Sigmoid colon (tissue), 7 donors: ENCODE results near the gene ADAMTS14. TPM values are rescaled to one million over a fixed set of nuclear protein-coding genes. Genes with fewer than 3 reads are reported as not detected.

Source experiments
- DNase-seq: peaks from one replicate; pipeline ENCODE4 v3.0.0-alpha.2; 2019
- H3K27ac ChIP-seq, 4 donors: fragments of 200-600 bp; sonication (generic); one replicate each; pipeline ENCODE4 v1.5.1; 2016 to 2019; ENCODE audit warnings: mild to moderate bottlenecking in 1 of 4
- H3K27me3 ChIP-seq, 3 donors: fragments of 200-600 bp; sonication (generic); one replicate each; pipeline ENCODE4 v1.5.1; 2019; ENCODE audit warnings: mild to moderate bottlenecking in 1 of 3
- H3K36me3 ChIP-seq, 4 donors: fragments of 200-600 bp; sonication (generic); one replicate each; pipeline ENCODE4 v1.5.1; 2016 to 2019
- H3K4me1 ChIP-seq, 4 donors: fragments of 200-600 bp; sonication (generic); one replicate each; pipeline ENCODE4 v1.5.1; 2017 to 2019
- H3K4me3 ChIP-seq, 4 donors: fragments of 200-600 bp; sonication (generic); one replicate each; pipeline ENCODE4 v1.5.1; 2017 to 2019; ENCODE audit warnings: mild to moderate bottlenecking in 2 of 4, moderate library complexity in 1 of 4
- H3K9me3 ChIP-seq, 4 donors: fragments of 200-600 bp in 3 of 4; sonication (generic) in 3 of 4; one replicate each; pipeline versions ENCODE4 v1.5.1 to v1.6.1; 2013 to 2019
- CTCF ChIP-seq, 4 experiments: fragments of 450-650 bp in 3 of 4; fragments of 200-600 bp in 1 of 4; IDR thresholded peaks; one replicate each; pipeline ENCODE4 v1.5.1; 2016 to 2019; ENCODE audit warnings: antibody characterized with exemption in 4 of 4, mild to moderate bottlenecking in 3 of 4, moderate library complexity in 2 of 4
- EP300 ChIP-seq, 4 donors: sonication (generic); formaldehyde crosslinking; IDR thresholded peaks; one replicate each; pipeline ENCODE4 v1.6.1; 2017; ENCODE audit warnings: antibody characterized with exemption in 4 of 4
- POLR2A ChIP-seq, 2 donors: fragments of 450-650 bp; IDR thresholded peaks; one replicate each; pipeline ENCODE4 v1.6.1; 2016; ENCODE audit warnings: antibody characterized with exemption in 2 of 2, mild to moderate bottlenecking in 2 of 2, moderate library complexity in 2 of 2
- POLR2AphosphoS5 ChIP-seq, 4 donors: sonication (generic); formaldehyde crosslinking; IDR thresholded peaks; one replicate each; pipeline ENCODE4 v1.6.1; 2017; ENCODE audit warnings: antibody characterized with exemption in 4 of 4
- WGBS, 2 donors: extraction: QIAGEN DNeasy Blood & Tissue Kit; methylation state at CpG; one replicate each; pipeline ENCODE4 v1.1.7; 2013; 5-methylcytosine and 5-hydroxymethylcytosine counted together
- intact Hi-C: fragments of 100-400 bp; cut with DNase I; formaldehyde crosslinking; loops from one replicate; pipeline ENCODE4 v1.15.1; 2023
- polyA plus RNA-seq, 3 donors: library from polyadenylated mRNA; stranded (reverse); fragments of 200-250 nt; gene quantifications; one replicate each; pipeline ENCODE4 v1.2.3, GENCODE V29; 2013
- total RNA-seq, 4 donors: library from RNA; depleted of rRNA; stranded (reverse); fragments of >200 nt; gene quantifications; one replicate each; pipeline ENCODE4 v1.1.0, GENCODE V29; 2016
- donor health status: healthy with polysubstance abuse.
- donor health status: Bipolar disorder and iron deficiency.
- donor health status: healthy.

The ADAMTS14 gene
- total and polyA plus RNA-seq, 7 donors: under 0.01 to 1.1 (median 0.50) TPM; not detected in 1

- Histone ChIP-seq H3K9me3 (no peaks in the 10 kb centered on the region), H3K36me3 (no peaks in the 10 kb centered on the region), H3K27ac (no peak overlapping the region), H3K4me1 (no peaks in the 10 kb centered on the region), H3K4me3 (no peak overlapping the region), H3K27me3 (no peaks in the 10 kb centered on the region)
- DNase-seq: no peak
- 74% methylated on average over 16 of the region's 16 CpGs for WGBS, 2 donors
- intact Hi-C loops: no loop called here
- TF ChIP-seq CTCF (IDR thresholded peaks at IDR 0.05) (no peak), POLR2AphosphoS5 (IDR thresholded peaks at IDR 0.05) (no peak), EP300 (IDR thresholded peaks at IDR 0.05) (no peak), POLR2A (IDR thresholded peaks at IDR 0.05) (no peak)
Measured at GRCh38 chr10:70715853-70716795, 43.8 kb downstream of the ADAMTS14 start.

DNA sequence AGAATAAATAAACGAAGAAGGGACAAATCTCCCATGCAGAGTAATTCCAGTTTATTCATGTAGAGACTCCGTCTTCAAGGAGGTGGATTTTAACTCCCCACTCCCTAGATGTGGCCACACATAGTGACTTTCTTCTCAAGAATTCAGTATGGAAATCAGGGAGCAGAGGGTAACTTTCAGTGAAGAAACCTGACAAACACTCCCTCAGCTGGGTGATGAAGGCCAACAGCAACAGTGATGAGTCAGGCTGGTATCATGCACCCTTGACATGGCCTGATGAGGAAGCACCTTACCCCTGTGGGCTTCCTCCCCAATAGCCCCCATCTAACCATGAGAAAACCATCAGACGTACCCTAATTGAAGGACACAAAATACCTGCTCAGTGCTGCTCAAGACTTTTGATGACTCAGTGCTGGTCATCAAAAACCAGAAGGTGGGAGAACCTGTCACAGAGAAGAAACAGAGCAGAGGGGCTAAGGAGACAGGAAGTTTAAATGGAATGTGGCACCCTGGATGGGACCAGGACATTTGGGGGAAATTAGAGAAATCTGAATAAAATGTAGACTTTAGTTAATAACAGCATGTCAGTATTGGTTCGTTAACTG, 50.6 kb downstream of the ADAMTS14 start:
- Histone ChIP-seq H3K4me1 (no peaks in the 10 kb centered on the region), H3K27ac (no peak overlapping the region), H3K36me3 (no peaks in the 10 kb centered on the region), H3K9me3 (no peaks in the 10 kb centered on the region), H3K27me3 (no peaks in the 10 kb centered on the region), H3K4me3 (no peak overlapping the region)
- TF ChIP-seq POLR2A (IDR thresholded peaks at IDR 0.05): no peak
- no peak for TF ChIP-seq POLR2AphosphoS5 (IDR thresholded peaks at IDR 0.05)
- TF ChIP-seq EP300 (IDR thresholded peaks at IDR 0.05): no peak
- no peak for TF ChIP-seq CTCF (IDR thresholded peaks at IDR 0.05)
- DNase-seq: no peak
- WGBS, 2 donors: 80 to 90% methylated on average over 4 of the region's 4 CpGs
- intact Hi-C loops: no loop called here

DNA sequence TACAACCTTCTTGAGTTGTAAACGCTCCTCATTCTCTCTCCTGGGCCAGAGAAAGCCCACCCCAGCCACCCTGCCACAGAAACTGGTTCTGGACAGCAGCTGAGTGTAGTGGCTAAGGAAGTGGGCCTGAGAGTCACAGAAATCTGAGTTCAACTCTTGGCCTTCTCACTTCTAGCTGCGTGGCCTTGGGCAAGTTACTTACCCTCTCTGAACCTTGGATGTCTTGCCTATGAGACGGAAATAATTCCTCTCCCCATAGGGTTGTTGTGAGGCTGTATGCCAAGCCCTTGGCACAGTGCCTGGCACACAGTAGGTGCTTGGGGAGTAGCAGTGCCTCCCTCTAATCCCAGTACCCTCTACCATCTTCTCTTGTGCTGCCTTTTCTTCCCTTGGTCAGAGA, 51.5 kb downstream of the ADAMTS14 start:
- H3K27me3 ChIP-seq: no peaks in the 10 kb centered on the region
- WGBS, 2 donors: 89% methylated on average over 3 of the region's 3 CpGs
- intact Hi-C loops: no loop called here
- no peaks in the 10 kb centered on the region for H3K36me3 ChIP-seq
- no peaks in the 10 kb centered on the region for H3K4me1 ChIP-seq
- TF ChIP-seq CTCF (IDR thresholded peaks at IDR 0.05): no peak
- no peak for TF ChIP-seq POLR2AphosphoS5 (IDR thresholded peaks at IDR 0.05)
- no peak for TF ChIP-seq POLR2A (IDR thresholded peaks at IDR 0.05)
- no peak for TF ChIP-seq EP300 (IDR thresholded peaks at IDR 0.05)
- no peaks in the 10 kb centered on the region for H3K9me3 ChIP-seq
- H3K27ac ChIP-seq: no peak overlapping the region
- H3K4me3 ChIP-seq: no peak overlapping the region
- DNase-seq: no peak

- no peaks in the 10 kb centered on the region for H3K36me3 ChIP-seq
- intact Hi-C loops: no loop called here
- no peaks in the 10 kb centered on the region for H3K27me3 ChIP-seq
- DNase-seq: no peak
- H3K9me3 ChIP-seq: no peaks in the 10 kb centered on the region
- H3K4me3 ChIP-seq: no peak overlapping the region
- H3K4me1 ChIP-seq: no peaks in the 10 kb centered on the region
- 85 to 87% methylated on average over 10 of the region's 10 CpGs for WGBS, 2 donors
- H3K27ac ChIP-seq: no peak overlapping the region
- TF ChIP-seq CTCF (IDR thresholded peaks at IDR 0.05): no peak
- TF ChIP-seq POLR2AphosphoS5 (IDR thresholded peaks at IDR 0.05): no peak
- no peak for TF ChIP-seq EP300 (IDR thresholded peaks at IDR 0.05)
- no peak for TF ChIP-seq POLR2A (IDR thresholded peaks at IDR 0.05)
Measured at GRCh38 chr10:70726909-70727495, 54.7 kb downstream of the ADAMTS14 start.
